SU-DHL-6 (cell line): ENCODE measurements around the gene TMEM63B.

Experiments
- H2AFZ ChIP-seq: fragments of 200-600 bp; sonication (generic); 2 replicates; pipeline ENCODE4 v1.6.1; 2014; ENCODE audit warnings: low read depth, mild to moderate bottlenecking, moderate library complexity, mixed read lengths, antibody characterized with exemption, low read length; ENCODE audit not compliant: severe bottlenecking
- H3F3A ChIP-seq: fragments of 200-600 bp; shearing (Covaris generic); 2 replicates; pipeline ENCODE4 v1.6.0; 2016; ENCODE audit warnings: antibody characterized with exemption, mild to moderate bottlenecking; ENCODE audit not compliant: insufficient read depth
- H3K27ac ChIP-seq: fragments of 200-600 bp; sonication (generic); 2 replicates; pipeline ENCODE4 v1.5.1; 2016; ENCODE audit warnings: low read depth, mild to moderate bottlenecking, low read length, moderate library complexity, mixed read lengths
- H3K27me3 ChIP-seq: fragments of 200-600 bp; sonication (generic), shearing (Covaris generic); 2 replicates; pipeline ENCODE4 v1.6.0; 2014; ENCODE audit warnings: mild to moderate bottlenecking, low read length
- H3K36me3 ChIP-seq: fragments of 200-600 bp; sonication (generic); 2 replicates; pipeline ENCODE4 v1.6.1; 2014; ENCODE audit warnings: mild to moderate bottlenecking, low read length, mixed read lengths
- H3K4me2 ChIP-seq: fragments of 300-600, 200-600 bp; shearing (Covaris generic), sonication (generic); 2 replicates; pipeline ENCODE4 v1.6.0; 2014; ENCODE audit warnings: low read length, low read depth, mild to moderate bottlenecking; ENCODE audit not compliant: poor library complexity, severe bottlenecking
- H3K4me3 ChIP-seq: fragments of 200-600 bp; sonication (generic); 2 replicates; pipeline ENCODE4 v1.5.1; 2014; ENCODE audit warnings: antibody characterized with exemption, low read length, mild to moderate bottlenecking, mixed read lengths; ENCODE audit not compliant: insufficient read depth, poor library complexity, severe bottlenecking
- H3K79me2 ChIP-seq: fragments of 200-600 bp; sonication (generic); 2 replicates; pipeline ENCODE4 v1.6.1; 2014; ENCODE audit warnings: mild to moderate bottlenecking, low read length, moderate library complexity; ENCODE audit not compliant: insufficient read depth
- H3K9ac ChIP-seq: fragments of 200-600 bp; sonication (generic); 2 replicates; pipeline ENCODE4 v1.7.0; 2014; ENCODE audit warnings: mild to moderate bottlenecking, low read length
- H3K9me2 ChIP-seq: fragments of 200-600 bp; sonication (generic); replicated peaks from 2 replicates; pipeline ENCODE4 v1.6.1; 2014; ENCODE audit warnings: low read length; ENCODE audit not compliant: insufficient read depth
- H3K9me3 ChIP-seq: fragments of 200-600 bp; sonication (generic); 2 replicates; pipeline ENCODE4 v1.6.1; 2014; ENCODE audit warnings: low read length, mixed read lengths; ENCODE audit not compliant: insufficient read depth
- H4K20me1 ChIP-seq: fragments of 200-600 bp; sonication (generic); 2 replicates; pipeline ENCODE4 v1.6.1; 2014; ENCODE audit warnings: low read depth, mild to moderate bottlenecking, antibody characterized with exemption, low read length, moderate library complexity, mixed read lengths
- CTCF ChIP-seq: fragments of 200-600 bp; sonication (generic); IDR thresholded peaks from one replicate; pipeline ENCODE4 v1.5.1; 2017; ENCODE audit warnings: antibody characterized with exemption, mild to moderate bottlenecking, low read length, moderate library complexity; ENCODE audit not compliant: insufficient read depth, poor library complexity, severe bottlenecking
- EZH2phosphoT487 ChIP-seq: fragments of 200-600 bp; sonication (generic), shearing (Covaris generic); conservative IDR thresholded peaks from 2 replicates; pipeline ENCODE4 v1.6.1; 2018; ENCODE audit warnings: mild to moderate bottlenecking, antibody characterized with exemption, low read length, moderate library complexity, mixed read lengths

TMEM63B gene

GRCh38 chr6:44199883-44200282, 72.5 kb downstream of the TMEM63B start:
- no peaks in the 10 kb centered on the region for H3K79me2 ChIP-seq
- no peak for TF ChIP-seq EZH2phosphoT487
- no peak for TF ChIP-seq CTCF
- H3K9ac ChIP-seq: no peak overlapping the region
- no peak overlapping the region for H2AFZ ChIP-seq
- H3F3A ChIP-seq: no peaks in the 10 kb centered on the region
- H3K4me2 ChIP-seq: no peak overlapping the region
- H4K20me1 ChIP-seq: no peaks in the 10 kb centered on the region
- no peak overlapping the region for H3K27ac ChIP-seq
- no peaks in the 10 kb centered on the region for H3K27me3 ChIP-seq
- H3K9me3 ChIP-seq: no peaks in the 10 kb centered on the region
- H3K36me3 ChIP-seq: no peaks in the 10 kb centered on the region
- no peaks in the 10 kb centered on the region for H3K9me2 ChIP-seq
- H3K4me3 ChIP-seq: no peak overlapping the region

DNA sequence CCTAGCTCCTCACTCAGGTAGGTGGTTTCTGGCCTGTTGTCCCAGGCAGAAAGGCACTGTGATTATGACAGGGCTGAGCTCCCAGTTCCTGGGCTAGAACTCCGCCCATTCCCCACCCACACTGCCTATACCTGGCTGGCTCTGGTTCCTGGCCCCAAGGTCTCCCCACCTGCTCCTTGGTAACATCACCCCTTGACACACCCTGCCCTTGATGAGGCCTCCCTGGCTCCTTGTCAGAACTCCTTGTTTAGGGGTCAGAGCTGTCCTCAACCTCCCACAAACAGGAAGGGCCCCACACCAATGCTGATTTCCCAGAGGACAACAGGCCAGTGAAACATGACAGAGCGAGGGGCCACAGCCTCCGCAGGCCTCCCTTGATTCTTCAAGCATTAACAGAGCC, 73.8 kb downstream of the TMEM63B start:
- H3K27ac ChIP-seq: no peak overlapping the region
- no peak for TF ChIP-seq EZH2phosphoT487
- TF ChIP-seq CTCF: no peak
- no peak overlapping the region for H3K4me3 ChIP-seq
- no peak overlapping the region for H2AFZ ChIP-seq
- no peak overlapping the region for H3K4me2 ChIP-seq
- no peaks in the 10 kb centered on the region for H3K9me3 ChIP-seq
- no peaks in the 10 kb centered on the region for H3K27me3 ChIP-seq
- no peaks in the 10 kb centered on the region for H3F3A ChIP-seq
- no peaks in the 10 kb centered on the region for H3K79me2 ChIP-seq
- no peak overlapping the region for H3K9ac ChIP-seq
- no peaks in the 10 kb centered on the region for H3K9me2 ChIP-seq
- no peaks in the 10 kb centered on the region for H3K36me3 ChIP-seq
- no peaks in the 10 kb centered on the region for H4K20me1 ChIP-seq

- Histone ChIP-seq H3K36me3 (no peaks in the 10 kb centered on the region), H3K9me2 (no peaks in the 10 kb centered on the region), H3K4me2 (no peak overlapping the region), H3K9me3 (no peaks in the 10 kb centered on the region), H4K20me1 (no peaks in the 10 kb centered on the region), H3K79me2 (no peaks in the 10 kb centered on the region), H3K27ac (no peak overlapping the region), H3F3A (no peaks in the 10 kb centered on the region), H3K4me3 (no peak overlapping the region), H2AFZ (no peak overlapping the region), H3K9ac (no peak overlapping the region), H3K27me3 (no peaks in the 10 kb centered on the region)
- TF ChIP-seq EZH2phosphoT487 (no peak), CTCF (no peak)
Observed at GRCh38 chr6:44201638-44202303, 74.4 kb downstream of the TMEM63B start.
